ENCODE results near the gene GALNT8.

- TF ChIP-seq POLR2A (IDR thresholded peaks at IDR 0.05) (no peak), CTCF (IDR thresholded peaks at IDR 0.05) (no peak), POLR2AphosphoS5 (IDR thresholded peaks at IDR 0.05; ENCODE audit: insufficient read depth in 1 of 2, low read depth in 1 of 2) (no peak)
These were observed 80.4 kb downstream of the GALNT8 start for GRCh38 chr12:4800555-4800954.
